GDM1 (cell line): ENCODE results near the gene NEK7.

ENCODE experiments used
- DNase-seq: peaks from one replicate; lab custom pipeline; 2025; lab: John Stamatoyannopoulos, UW

NEK7 gene

GRCh38 chr1:198255784-198256183 lies 99.0 kb downstream of the NEK7 start:
- no peak for DNase-seq

DNA sequence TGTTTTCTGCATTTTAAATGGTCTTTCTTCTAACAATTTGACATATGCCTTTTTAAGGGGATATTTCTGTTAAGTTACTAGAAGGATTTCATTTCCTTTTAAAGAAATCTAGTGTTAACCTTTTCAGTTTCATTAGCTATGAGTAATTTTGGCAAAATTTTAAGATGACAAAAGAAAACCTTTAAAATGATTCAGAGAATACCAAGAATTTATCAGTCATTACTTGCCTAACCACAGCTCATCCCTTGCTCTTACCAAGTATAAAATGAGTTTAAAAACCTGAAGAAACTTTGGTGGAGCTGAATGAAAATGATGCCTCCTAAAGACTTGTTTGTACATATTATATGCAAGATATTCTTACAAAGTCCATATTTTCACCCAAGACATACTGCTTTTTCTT lies 101.7 kb downstream of the NEK7 start:
- DNase-seq: no peak

- DNase-seq: no peak
Measured at GRCh38 chr1:198259333-198260074, 102.7 kb downstream of the NEK7 start.

DNA sequence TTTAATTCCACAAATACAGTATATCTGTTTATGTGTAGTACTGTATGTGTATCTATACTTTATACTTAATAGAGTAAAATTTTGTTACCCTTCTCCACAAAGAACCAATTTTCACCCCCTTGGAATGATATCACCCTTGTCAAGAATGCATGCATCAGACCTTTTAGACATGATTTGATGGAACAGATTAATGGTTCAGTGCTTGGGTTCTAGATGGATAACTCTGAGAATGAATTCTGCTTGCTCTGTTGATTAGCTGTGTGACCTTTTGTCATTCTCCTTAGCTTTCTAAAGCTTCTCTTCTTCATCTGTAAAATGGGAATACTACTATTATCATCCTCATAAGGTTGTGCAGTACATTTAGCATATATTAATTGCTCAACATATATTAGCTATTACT lies 105.1 kb downstream of the NEK7 start:
- no peak for DNase-seq

DNA sequence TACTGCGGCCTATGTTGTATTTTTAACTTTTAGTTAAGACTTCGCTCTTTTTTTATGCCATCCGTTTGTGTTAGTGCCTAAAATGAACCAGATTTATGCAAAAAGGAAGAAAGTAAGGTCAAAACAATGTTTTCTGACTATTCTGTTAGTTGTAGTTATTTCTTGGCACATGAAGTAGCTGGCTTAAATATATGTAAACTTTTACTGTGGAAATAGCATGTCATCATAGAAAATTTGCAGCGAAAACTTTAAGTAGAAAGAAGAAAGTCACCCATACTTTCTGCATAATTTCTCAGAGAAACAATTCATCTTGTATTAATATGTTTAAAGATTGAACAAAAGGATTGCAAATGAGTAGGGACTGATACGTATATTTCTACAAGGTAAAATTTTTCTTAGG lies 106.4 kb downstream of the NEK7 start:
- no peak for DNase-seq

- DNase-seq: no peak
Measured at GRCh38 chr1:198264282-198264681, 107.5 kb downstream of the NEK7 start.

DNA sequence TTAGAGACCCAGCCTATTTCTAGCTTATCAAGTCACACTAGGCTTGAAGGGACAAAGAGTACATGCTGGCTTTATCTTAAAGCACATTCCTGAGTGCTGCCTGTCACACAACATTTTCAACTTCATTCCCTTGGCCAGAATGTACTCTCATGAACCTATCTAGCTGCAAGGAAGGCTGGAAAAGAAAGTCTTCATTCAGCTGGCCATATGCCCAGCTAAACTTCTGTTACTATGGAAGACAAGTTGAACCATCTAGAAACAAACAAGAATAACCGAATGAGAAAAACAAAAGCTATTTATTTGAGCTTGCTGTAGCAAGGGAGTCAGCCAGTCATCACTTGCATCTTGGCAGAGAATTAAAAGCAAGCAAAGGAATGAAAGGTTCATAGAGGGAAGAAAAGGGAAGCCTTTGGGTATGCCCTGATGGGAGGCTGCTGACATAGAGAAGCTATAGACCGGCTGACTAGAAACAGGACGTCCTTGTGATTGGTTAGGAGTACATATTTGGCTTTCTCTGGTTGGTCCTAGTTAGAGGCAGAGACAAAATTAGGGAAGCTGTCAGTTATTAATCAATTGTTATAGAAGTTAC lies 108.4 kb downstream of the NEK7 start:
- DNase-seq: peak; percentile 52

GRCh38 chr1:198267056-198267455 lies 110.3 kb downstream of the NEK7 start:
- DNase-seq: no peak

DNA sequence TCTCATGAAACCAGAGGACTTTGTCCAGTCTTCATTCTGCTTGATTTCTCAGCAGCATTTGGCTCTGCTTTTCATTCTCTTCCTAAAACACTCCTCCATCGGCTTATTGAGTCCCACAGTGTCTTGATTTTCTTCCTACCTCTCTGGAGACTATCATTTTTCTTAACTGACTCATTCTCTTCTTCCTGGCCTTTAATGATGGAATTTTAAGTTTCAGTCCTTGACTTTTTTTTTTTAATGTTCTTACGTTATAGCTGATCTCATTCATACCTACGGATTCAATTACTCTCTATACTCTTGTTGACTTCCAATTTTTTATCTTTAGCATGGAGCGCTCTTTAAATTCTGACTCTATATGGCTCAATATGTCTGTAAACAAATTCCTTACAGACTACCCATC lies 111.1 kb downstream of the NEK7 start:
- DNase-seq: no peak

GRCh38 chr1:198268784-198269645 lies 112.2 kb downstream of the NEK7 start:
- DNase-seq: no peak

DNA sequence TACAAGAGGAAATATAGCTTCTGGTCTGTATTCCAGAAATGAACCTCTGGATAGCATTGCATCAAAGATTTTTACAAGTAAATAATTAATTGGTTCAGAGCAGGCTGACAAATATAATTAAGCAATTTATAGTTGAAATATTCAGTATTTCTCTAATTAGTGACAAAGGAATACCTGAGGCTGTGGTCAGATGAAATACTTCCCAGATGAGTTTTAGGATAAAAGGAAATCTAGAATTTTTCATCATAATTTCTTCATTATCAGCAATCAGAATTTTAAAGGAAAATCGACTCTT lies 112.8 kb downstream of the NEK7 start:
- no peak for DNase-seq

DNA sequence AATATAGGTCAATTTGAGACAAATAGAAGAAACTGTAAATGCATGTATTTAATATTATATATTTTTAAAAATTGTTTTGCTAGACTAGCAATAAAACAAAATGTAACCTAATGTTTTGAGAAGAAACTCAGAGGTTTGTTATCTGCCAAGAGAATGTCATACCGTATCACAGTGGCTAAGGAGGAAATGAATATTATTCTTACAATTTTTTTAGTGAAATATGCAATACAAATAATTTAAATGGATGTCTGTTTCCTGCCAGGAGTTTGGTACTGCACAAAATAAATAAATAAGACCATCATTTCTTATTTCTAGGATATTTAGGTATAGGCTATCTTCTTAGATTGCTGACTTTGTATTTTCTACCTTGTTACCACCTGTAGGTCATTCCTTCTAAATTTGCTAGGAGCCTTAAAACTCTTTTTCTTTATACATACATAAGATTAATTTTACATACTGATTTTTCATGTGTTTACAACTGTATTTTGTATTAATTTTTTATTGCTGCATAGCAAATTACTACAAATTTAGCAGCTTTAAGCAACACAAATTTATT lies 113.6 kb downstream of the NEK7 start:
- no peak for DNase-seq

- DNase-seq: no peak
Measured at GRCh38 chr1:198271467-198271866, 114.7 kb downstream of the NEK7 start.

GRCh38 chr1:198272492-198272891 lies 115.7 kb downstream of the NEK7 start:
- no peak for DNase-seq

- DNase-seq: no peak
Measured at GRCh38 chr1:198273748-198274295, 117.0 kb downstream of the NEK7 start.

- no peak for DNase-seq
Measured at GRCh38 chr1:198275597-198275996, 118.8 kb downstream of the NEK7 start.

GRCh38 chr1:198276241-198276640 lies 119.4 kb downstream of the NEK7 start:
- DNase-seq: no peak

DNA sequence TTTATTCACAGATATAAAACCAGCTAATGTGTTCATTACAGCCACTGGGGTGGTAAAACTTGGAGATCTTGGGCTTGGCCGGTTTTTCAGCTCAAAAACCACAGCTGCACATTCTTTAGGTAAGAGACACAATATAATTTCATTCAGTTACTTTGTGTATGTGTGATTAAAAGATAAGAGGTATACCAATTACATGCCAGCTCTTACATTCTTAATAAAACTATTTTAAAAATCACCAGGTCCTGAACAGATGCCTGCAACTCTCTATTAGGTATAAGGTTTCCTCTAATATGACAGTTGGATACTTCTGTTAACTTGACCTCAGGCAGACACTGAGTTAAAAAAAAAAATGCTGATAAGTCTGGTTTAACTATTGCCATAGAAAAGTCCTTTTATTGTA lies 122.1 kb downstream of the NEK7 start:
- no peak for DNase-seq

DNA sequence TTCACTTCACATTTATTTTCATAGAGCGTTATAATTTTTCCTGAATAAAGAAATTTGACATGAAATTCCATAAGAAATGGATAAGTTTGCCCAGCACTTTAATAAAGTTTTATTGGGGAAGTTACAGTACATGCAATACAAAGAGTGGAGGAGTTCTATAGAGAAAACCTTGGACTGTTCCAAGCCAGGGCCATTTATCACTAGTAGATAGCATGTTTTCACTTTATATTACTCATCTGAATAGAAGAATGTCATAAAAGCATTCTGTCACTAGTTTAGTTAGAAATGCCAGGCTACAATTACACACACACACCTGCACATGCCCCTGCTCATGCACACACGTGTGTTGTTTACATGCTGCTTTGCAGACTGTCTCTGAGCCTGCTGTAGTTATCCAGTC lies 123.3 kb downstream of the NEK7 start:
- DNase-seq: no peak

GRCh38 chr1:198281911-198282310 lies 125.1 kb downstream of the NEK7 start:
- no peak for DNase-seq

GRCh38 chr1:198283222-198283621 lies 126.4 kb downstream of the NEK7 start:
- DNase-seq: no peak

- no peak for DNase-seq
Measured at GRCh38 chr1:198287916-198288315, 131.1 kb downstream of the NEK7 start.
